ENCODE data around the gene COL13A1.

Gene COL13A1

GRCh38 chr10:69791812-69792211, 9.9 kb upstream of the COL13A1 start:
- no peak for DNase-seq (ENCODE audit: low read depth in 2 of 2)

DNA sequence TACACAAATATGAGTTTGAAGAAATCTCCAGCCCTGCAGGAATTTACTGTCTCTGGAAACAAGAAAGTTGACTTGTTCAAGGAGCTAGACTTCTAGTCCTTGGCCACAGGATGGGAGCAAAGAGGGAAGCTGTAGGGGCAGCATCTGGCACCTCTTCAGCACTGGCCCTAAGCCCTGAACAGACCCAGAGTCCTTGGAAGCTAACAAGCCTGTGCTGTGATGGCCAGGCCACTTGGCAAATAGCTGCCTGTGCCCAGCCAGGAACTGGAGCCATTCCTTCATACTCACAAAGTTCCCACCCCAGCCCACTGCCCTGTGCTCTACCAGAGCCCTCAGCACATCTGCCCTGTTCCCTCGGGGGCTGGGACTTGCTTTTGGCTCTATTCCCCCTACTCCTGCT, 9.4 kb upstream of the COL13A1 start:
- DNase-seq (ENCODE audit: low read depth in 2 of 2), result no peak

DNA sequence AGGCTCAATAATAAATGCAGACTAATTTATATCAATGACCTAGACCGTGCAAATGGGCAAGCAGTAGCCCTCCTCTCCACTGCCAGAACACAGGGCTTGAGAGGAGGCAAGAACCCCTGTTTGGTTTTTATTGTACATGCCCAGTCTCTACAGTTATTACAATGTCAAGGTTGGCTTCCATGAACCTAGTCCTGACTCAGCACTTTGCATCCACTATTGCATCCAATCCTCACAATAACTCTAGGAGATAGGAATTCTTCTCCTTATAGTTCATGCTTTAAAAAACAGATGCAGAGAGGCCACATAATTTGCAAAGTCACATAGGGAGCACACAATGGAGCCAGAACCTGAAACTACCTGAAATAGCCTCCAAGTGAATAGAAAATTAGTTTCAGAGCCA, 7.0 kb upstream of the COL13A1 start:
- no peak for DNase-seq (ENCODE audit: low read depth in 2 of 2)

- DNase-seq (ENCODE audit: low read depth in 2 of 2), result no peak
Measured at GRCh38 chr10:69795242-69795934, 6.3 kb upstream of the COL13A1 start.

GRCh38 chr10:69797959-69798358, 3.7 kb upstream of the COL13A1 start:
- no peak for DNase-seq (ENCODE audit: low read depth in 2 of 2)

DNA sequence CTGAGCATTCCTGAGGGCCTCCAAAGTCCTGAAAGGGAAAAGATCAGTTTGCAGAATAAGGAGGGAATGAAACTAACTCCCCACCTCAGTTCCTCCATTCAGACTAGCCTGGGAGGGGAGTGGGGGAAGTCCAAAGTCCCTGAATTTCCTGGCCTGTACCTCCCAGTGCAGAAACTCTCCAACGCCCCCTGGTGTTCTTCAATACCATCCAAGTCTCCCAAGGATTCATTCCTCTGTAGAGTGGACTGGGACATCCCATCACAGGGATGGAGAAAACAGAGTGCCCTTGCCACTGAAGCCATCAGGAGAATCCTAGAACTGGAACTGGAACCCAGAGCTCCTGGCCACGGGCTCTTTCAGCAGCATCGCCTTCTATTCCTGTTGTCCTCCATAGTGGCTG, 1.6 kb upstream of the COL13A1 start:
- no peak for DNase-seq (ENCODE audit: low read depth in 2 of 2)

GRCh38 chr10:69800665-69801064, 1.0 kb upstream of the COL13A1 start:
- no peak for DNase-seq (ENCODE audit: low read depth in 2 of 2)

- DNase-seq (ENCODE audit: low read depth in 2 of 2), result peak; percentile 17 to 28
Measured at GRCh38 chr10:69801094-69801433, 642 bp upstream of the COL13A1 start.

GRCh38 chr10:69802424-69803161, 887 bp downstream of the COL13A1 start:
- no peak for DNase-seq (ENCODE audit: low read depth in 2 of 2)

GRCh38 chr10:69803809-69804208, 2.1 kb downstream of the COL13A1 start:
- DNase-seq (ENCODE audit: low read depth in 2 of 2), result no peak

DNA sequence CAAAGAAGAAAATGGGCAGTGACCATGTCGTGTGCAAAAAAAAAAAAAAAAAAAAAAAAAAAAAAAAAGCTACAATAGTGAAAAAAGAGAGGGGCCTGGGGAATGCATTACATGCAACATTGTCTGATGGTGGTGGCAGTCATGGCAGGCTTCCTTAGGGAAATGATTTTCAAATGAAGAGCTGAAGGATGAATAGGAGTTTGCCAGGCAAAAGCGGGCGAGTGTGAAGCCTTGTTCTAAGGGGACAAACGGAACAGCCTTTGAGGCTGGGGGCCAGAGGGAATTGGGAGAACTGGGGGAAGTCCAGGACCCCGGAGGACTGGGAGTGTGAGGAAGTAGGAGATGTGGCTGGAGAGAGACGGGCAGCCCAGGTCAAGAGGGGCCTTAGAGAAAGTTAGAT, 3.1 kb downstream of the COL13A1 start:
- no peak for DNase-seq (ENCODE audit: low read depth in 2 of 2)

DNA sequence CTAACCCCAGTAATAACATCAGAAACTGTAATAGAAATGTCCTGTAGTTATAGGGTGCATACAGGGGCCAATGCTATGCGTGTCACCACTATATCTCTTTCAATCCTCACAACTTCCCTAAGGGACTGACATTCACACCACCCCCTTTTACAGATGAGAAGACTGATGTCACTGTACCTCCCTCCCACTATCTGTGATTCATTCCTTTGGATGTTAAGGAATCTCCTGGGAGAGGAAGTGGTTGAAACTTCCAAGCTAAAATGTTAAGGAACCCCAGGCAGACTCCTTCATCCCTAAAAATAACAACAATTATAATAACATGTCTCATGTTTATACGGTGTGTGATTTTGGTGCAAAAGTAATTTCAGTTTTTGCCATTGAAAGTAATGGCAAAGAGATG, 5.4 kb downstream of the COL13A1 start:
- no peak for DNase-seq (ENCODE audit: low read depth in 2 of 2)

GRCh38 chr10:69807696-69808095, 6.0 kb downstream of the COL13A1 start:
- DNase-seq (ENCODE audit: low read depth in 2 of 2), result no peak

DNA sequence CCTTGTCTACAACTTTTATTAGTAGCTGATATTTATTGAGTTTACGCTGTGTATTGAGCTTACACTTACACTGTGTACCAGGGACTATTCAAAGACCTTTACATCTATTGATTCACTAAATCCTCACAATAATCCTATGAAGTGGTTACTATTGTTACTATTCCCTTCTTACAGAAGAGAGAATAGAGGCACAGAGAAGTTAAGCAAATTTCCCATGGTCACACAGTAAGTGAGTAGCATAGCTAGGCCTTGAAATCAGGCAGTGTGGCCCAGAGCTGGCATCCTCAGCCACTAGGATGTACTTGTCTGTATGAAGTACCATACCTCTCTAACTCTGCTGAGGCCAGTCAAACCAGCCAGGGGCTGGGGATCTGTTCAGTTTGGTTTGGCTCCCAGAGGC, 7.6 kb downstream of the COL13A1 start:
- DNase-seq (ENCODE audit: low read depth in 2 of 2), result no peak

- no peak for DNase-seq (ENCODE audit: low read depth in 2 of 2)
Measured at GRCh38 chr10:69810097-69810496, 8.4 kb downstream of the COL13A1 start.

GRCh38 chr10:69810675-69811397, 9.1 kb downstream of the COL13A1 start:
- DNase-seq (ENCODE audit: low read depth in 2 of 2), result no peak

DNA sequence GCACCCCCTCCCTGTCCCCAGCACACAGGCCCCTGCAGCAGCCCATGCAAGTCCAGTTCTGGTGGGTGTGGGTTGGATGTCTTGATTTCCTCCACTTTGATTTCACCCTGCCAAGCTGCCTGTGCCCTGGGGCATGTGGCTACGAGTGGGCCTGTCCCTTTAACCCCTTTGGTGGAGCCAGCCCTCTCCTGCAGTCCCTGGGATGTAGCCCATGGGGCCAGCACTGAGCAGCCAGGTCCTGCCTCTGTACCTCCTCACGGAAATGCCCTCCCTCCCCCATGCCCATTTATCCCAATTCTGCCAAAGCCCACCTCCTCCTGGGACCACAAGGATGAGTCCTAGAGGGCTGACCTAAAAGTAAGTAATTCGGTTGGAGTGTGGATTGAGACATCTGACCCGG, 11.9 kb downstream of the COL13A1 start:
- DNase-seq (ENCODE audit: low read depth in 2 of 2), result no peak

DNA sequence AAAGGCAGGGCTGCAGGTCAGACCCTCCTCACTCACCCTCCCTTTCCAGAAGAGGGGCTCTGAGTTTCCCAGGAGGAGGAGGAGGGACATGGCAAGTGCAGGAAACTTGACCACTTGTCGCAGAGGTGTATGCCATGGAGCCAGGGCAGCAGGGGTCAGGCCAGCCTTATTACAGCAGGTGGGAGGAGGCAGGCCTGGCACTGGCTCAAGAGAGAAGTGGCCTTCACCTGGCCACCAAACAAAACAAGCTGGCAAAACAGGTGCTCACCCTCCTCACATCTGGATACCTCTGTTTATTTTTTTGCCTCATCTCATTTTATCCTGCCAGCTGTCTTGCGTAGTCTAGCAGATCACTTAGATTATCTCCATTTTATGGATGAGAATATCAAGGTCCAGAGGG, 12.5 kb downstream of the COL13A1 start:
- no peak for DNase-seq (ENCODE audit: low read depth in 2 of 2)

- no peak for DNase-seq (ENCODE audit: low read depth in 2 of 2)
Measured at GRCh38 chr10:69815104-69815503, 13.4 kb downstream of the COL13A1 start.

- DNase-seq (ENCODE audit: low read depth in 2 of 2), result no peak
Measured at GRCh38 chr10:69816521-69816920, 14.8 kb downstream of the COL13A1 start.

DNA sequence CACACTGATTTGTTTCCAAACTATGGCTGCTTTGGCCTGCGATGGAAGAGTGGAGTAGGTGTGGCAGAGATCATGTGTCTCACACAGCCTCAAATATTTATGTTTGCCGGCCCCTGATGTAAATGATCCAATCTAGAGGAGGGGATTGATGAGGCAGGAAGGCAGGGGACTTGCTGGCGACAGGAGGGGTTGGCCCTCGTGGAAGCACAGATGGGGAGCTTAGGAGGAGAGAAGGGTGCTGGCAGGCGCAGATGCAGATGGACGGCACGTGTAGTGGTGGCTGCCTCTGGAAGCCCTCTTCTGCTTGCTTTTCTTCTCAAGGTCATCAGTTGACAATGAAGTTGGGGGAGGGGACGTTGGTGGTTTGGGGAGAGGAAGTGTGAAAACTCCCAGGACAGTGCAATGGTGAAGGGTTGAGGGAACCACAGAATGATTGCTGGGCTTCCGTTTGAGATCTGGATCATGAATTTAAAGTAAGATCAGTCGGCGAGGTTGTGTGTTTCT, 15.4 kb downstream of the COL13A1 start:
- no peak for DNase-seq (ENCODE audit: low read depth in 2 of 2)

DNA sequence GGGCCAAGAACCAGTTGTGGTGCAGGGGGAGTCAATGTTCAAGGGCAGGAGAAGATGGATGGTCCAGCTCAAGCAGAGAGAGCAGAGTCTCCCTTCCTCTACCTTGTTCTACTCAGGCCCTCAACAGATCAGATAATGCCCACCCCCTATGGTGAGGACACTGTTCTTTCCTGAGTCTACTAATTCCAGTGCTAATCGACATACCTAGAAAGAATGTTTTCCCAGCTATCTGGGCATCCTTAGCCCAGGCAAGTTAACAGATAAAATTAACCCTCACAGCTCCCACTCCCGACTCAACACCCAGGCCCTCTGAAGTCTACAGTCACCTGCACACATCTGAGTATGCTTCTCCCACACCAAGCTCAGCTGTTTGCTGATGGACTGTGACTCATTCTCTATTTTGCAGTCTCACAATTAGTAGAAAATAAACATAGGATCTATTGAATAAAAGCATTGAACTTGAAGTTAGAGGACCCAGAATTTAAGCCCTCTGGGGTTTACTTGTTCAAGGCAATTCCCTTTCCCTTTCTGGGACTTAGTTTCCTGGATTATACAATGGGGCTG, 17.1 kb downstream of the COL13A1 start:
- DNase-seq (ENCODE audit: low read depth in 2 of 2), result no peak
